ENCODE data around the gene LOXHD1.

DNA sequence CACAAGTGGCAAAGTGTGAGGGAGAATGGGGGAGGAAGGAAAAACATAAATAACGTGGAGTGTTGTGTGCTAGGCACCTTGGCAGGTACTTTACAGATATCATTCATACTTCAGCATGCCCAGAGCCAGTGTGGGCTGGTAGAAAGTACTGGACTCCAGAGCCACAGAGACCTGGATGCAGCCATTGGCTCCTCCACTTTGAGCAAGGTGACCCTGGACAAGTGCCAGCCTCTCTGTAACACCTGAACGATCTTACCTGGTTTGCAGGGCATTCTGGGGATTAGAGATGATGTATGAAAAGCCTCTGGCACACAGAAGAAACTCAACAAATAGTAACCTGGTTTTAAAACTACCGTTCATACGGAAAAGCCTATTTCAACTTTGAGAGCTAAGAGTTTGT, 6.3 kb downstream of the LOXHD1 start:
- TF ChIP-seq ZNF274 (IDR thresholded peaks at IDR 0.05; ENCODE audit: insufficient read depth, insufficient read length) (no peak), CHD1 (IDR thresholded peaks at IDR 0.05; ENCODE audit: low read depth, low read length) (no peak), EZH2 (IDR thresholded peaks at IDR 0.05; ENCODE audit: borderline replicate concordance, control insufficient read depth, low read depth, low read length) (no peak), NFYB (IDR thresholded peaks at IDR 0.05; ENCODE audit: insufficient read depth, low read depth, low read length) (no peak)
- TF ChIP-seq, protein P1, sequence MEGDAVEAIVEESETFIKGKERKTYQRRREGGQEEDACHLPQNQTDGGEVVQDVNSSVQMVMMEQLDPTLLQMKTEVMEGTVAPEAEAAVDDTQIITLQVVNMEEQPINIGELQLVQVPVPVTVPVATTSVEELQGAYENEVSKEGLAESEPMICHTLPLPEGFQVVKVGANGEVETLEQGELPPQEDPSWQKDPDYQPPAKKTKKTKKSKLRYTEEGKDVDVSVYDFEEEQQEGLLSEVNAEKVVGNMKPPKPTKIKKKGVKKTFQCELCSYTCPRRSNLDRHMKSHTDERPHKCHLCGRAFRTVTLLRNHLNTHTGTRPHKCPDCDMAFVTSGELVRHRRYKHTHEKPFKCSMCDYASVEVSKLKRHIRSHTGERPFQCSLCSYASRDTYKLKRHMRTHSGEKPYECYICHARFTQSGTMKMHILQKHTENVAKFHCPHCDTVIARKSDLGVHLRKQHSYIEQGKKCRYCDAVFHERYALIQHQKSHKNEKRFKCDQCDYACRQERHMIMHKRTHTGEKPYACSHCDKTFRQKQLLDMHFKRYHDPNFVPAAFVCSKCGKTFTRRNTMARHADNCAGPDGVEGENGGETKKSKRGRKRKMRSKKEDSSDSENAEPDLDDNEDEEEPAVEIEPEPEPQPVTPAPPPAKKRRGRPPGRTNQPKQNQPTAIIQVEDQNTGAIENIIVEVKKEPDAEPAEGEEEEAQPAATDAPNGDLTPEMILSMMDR (IDR thresholded peaks at IDR 0.05 in 2 of 3, conservative IDR thresholded peaks at IDR 0.05 in 1 of 3; ENCODE audit: control insufficient read depth in 2 of 3, extremely low read depth in 1 of 3, insufficient read depth in 1 of 3, low read depth in 3 of 3, low read length in 3 of 3), result no peak
- TF ChIP-seq, protein P2, sequence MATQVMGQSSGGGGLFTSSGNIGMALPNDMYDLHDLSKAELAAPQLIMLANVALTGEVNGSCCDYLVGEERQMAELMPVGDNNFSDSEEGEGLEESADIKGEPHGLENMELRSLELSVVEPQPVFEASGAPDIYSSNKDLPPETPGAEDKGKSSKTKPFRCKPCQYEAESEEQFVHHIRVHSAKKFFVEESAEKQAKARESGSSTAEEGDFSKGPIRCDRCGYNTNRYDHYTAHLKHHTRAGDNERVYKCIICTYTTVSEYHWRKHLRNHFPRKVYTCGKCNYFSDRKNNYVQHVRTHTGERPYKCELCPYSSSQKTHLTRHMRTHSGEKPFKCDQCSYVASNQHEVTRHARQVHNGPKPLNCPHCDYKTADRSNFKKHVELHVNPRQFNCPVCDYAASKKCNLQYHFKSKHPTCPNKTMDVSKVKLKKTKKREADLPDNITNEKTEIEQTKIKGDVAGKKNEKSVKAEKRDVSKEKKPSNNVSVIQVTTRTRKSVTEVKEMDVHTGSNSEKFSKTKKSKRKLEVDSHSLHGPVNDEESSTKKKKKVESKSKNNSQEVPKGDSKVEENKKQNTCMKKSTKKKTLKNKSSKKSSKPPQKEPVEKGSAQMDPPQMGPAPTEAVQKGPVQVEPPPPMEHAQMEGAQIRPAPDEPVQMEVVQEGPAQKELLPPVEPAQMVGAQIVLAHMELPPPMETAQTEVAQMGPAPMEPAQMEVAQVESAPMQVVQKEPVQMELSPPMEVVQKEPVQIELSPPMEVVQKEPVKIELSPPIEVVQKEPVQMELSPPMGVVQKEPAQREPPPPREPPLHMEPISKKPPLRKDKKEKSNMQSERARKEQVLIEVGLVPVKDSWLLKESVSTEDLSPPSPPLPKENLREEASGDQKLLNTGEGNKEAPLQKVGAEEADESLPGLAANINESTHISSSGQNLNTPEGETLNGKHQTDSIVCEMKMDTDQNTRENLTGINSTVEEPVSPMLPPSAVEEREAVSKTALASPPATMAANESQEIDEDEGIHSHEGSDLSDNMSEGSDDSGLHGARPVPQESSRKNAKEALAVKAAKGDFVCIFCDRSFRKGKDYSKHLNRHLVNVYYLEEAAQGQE (IDR thresholded peaks at IDR 0.05; ENCODE audit: low read depth, low read length), result no peak
- TF ChIP-seq, protein P3, sequence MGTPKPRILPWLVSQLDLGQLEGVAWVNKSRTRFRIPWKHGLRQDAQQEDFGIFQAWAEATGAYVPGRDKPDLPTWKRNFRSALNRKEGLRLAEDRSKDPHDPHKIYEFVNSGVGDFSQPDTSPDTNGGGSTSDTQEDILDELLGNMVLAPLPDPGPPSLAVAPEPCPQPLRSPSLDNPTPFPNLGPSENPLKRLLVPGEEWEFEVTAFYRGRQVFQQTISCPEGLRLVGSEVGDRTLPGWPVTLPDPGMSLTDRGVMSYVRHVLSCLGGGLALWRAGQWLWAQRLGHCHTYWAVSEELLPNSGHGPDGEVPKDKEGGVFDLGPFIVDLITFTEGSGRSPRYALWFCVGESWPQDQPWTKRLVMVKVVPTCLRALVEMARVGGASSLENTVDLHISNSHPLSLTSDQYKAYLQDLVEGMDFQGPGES (IDR thresholded peaks at IDR 0.05), result no peak

Measured in GM12878 (cell line).